RPMI8226 (cell line): ENCODE data around the gene DYSF.

Experiments used
- DNase-seq: peaks from one replicate; pipeline ENCODE4 v3.0.0-alpha.2; 2015

DYSF gene

DNA sequence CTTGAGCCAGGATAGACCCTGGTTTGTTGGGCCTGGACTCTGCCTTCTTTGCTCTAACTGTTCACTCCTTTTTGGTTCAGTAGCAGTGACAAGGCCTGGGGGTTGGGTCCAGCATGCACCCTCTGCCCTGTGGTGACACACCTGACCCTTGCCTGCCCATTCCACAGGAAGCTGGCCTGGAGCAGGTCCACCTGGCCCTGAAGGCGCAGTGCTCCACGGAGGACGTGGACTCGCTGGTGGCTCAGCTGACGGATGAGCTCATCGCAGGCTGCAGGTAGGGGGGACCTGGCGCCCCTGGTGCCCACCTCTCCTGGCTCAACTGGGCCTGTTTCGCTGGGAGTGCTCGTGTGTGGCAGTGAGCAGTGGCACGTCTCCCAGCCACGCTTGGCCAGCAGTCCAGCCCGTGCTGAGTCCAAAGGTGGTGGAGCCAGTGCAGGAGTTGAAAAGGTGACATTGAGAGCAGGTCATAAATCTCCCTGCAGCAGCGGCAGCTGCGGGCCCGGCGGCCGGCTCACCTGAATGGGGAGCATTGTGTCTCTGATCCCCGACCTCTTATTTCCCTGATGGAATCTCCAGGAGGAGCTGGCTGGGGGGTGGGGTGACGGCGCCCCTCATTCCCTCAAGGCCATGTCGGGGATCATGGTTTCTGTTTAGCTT, 102.6 kb downstream of the DYSF start:
- DNase-seq, result no peak

- DNase-seq, result no peak
Measured at GRCh38 chr2:71556692-71557250, 103.4 kb downstream of the DYSF start.

DNA sequence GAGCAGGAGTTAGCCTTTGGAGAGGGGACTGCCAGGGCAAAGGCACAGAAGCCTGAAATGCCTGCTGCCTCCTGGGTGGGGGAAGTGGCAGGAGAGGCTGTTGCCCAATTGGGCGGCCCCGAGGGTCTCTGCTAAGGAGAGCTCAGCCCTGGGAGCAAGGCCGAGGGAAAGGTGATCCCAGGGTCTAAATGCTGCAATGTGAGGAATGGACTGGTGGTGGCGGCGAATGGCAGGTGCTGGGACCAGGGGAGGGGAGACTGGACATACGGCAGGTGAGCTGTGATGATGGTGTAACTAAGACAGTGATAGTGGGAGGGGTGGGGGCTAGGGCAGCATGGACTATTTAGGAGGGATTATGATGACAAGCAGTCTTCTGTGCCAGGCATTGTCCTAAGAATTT, 104.0 kb downstream of the DYSF start:
- no peak for DNase-seq

- no peak for DNase-seq
Measured at GRCh38 chr2:71558300-71559051, 105.1 kb downstream of the DYSF start.

- DNase-seq, result no peak
Measured at GRCh38 chr2:71559080-71559827, 105.9 kb downstream of the DYSF start.

- DNase-seq, result no peak
Measured at GRCh38 chr2:71559828-71560637, 106.7 kb downstream of the DYSF start.

- DNase-seq, result no peak
Measured at GRCh38 chr2:71560638-71561011, 107.3 kb downstream of the DYSF start.

DNA sequence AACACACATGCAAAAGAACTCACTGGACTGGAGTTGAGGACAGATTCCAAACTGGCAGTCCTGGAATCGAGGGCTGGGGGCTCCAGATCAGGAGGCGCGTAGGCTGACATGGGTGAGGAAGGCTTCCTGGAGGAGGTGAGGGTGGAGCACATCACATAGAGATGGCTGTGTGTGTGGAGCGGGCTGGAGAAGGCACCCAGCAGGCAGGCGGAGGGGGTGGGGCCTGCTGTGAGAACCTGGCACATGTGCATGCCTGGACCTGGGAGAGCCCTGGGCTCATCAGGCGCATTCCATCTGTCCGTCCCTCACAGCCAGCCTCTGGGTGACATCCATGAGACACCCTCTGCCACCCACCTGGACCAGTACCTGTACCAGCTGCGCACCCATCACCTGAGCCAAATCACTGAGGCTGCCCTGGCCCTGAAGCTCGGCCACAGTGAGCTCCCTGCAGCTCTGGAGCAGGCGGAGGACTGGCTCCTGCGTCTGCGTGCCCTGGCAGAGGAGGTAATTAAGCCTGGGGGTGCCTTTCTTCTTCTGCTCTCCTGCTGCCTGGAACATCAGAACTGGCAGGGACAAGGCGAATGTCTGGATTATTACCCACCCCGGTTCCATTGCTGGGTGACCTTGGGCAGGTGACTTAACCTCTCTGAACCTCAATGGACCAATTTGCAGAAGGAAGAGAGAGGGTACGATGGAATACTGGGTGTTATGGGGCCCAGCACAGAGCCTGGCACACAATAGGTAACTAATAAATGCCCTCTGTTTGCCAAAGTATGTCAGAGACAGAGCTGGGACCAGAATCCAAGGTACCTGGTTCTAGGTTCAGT, 108.3 kb downstream of the DYSF start:
- no peak for DNase-seq

- DNase-seq, result no peak
Measured at GRCh38 chr2:71562518-71562917, 109.2 kb downstream of the DYSF start.

GRCh38 chr2:71563872-71564271, 110.5 kb downstream of the DYSF start:
- no peak for DNase-seq

GRCh38 chr2:71564361-71564760, 111.0 kb downstream of the DYSF start:
- no peak for DNase-seq

GRCh38 chr2:71564790-71565189, 111.4 kb downstream of the DYSF start:
- DNase-seq, result no peak

DNA sequence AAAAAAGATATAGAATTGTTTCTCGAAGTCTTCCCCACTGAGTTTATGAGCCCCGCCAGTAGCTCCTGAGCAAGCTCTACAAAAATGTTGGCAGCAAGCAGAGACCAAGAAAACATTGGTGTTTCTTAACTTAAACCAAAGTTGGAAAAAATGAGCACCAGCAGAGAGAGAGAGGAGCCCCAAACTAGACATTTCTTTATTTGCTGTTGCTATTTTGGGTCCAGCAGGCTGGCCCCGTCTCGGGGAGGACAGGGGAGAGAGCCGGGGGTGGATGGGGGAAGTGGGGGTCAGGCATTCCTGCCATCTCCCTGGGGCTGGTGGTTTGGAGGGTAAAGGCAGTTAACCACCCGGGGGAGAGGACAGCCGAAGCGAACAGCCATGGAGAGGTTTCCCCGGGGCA, 113.0 kb downstream of the DYSF start:
- DNase-seq, result no peak

DNA sequence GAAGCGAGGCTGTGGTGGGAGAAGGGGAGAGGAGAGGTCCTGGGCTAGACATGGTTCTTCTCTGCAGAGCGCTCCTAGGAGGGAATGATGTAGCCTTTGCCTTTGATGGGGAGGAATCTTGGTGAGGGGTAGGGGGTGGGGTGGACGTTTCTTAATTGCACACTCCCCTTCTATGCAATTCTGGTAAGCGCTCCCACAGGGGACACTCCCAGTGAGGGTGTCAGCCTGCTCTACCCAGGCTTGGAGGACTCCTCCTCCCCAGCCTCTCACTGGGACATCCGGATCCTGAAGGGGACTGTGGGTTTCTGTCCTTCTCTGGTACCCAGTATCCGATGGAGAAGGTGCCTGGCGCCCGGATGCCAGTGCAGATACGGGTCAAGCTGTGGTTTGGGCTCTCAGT, 114.3 kb downstream of the DYSF start:
- no peak for DNase-seq

DNA sequence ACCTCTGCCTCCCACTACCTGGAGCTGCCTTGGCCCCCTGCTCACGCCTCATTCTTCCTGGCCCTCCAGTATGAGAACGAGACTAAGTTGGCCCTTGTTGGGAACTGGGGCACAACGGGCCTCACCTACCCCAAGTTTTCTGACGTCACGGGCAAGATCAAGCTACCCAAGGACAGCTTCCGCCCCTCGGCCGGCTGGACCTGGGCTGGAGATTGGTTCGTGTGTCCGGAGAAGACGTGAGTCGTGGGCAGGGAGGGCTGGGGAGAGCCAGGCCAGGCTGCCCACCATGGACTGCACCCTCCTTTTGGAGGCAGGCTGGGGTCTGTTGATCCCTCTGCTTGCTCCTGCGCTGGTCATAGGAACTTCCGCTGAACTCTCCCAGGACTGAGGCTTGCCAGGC, 114.7 kb downstream of the DYSF start:
- no peak for DNase-seq

- no peak for DNase-seq
Measured at GRCh38 chr2:71570511-71570910, 117.2 kb downstream of the DYSF start.

DNA sequence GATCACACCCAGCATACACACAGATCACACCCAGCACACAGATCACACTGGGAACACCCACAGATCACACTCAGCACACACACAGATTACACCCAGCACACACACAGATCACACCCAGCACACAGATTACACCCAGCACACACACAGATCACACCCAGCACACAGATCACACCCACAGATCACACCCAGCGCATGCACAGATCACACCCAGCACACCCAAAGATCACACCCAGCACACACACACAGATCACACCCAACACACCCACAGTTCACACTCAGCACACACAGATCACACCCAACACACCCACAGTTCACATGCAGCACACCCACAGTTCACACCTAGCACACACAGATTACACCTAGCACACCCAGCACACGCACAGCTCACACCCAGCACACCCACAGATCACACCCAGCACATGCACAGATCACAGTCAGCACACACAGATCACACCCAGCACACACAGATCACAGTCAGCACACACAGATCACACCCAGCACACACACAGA, 117.6 kb downstream of the DYSF start:
- no peak for DNase-seq

DNA sequence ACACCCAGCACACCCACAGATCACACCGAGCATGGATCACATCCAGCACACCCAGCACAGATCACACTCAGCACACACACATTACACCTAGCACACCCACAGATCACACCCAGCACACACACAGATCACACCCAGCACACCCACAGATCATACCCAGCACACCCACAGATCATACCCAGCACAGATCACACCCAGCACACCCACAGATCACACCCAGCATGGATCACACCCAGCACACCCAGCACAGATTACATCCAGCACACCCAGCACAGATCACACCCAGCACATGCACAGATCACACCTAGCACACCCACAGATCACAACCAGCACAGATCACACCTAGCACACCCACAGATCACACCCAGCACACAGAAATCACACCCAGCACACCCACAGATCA, 118.6 kb downstream of the DYSF start:
- no peak for DNase-seq

DNA sequence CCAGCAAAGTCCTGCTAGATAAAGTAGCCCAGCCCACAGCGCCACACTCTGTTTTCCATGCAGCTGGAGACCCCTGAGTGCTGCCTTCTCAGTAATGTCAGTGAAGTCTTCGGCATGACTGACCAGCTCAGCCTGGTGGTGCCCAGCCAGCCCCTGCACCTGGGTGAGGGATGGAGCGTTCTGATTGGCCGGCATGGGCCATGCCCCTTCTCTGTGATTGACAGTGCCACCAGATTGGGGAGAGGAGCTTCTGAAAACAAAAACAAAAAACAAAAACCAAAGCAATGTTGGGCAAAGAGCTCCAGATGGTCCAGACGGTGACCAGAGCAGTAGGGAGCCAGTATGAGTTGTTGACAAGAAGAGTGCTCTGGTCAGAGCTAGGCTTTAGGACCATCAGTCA, 122.6 kb downstream of the DYSF start:
- DNase-seq, result no peak

- DNase-seq, result no peak
Measured at GRCh38 chr2:71576541-71576940, 123.2 kb downstream of the DYSF start.

- no peak for DNase-seq
Measured at GRCh38 chr2:71577209-71577608, 123.8 kb downstream of the DYSF start.
